Karpas-422 (cell line): ENCODE data around the gene DQX1. TPM values are rescaled to one million over a fixed set of nuclear protein-coding genes. Genes with fewer than 3 reads are reported as not detected.

ENCODE experiments used
- DNase-seq: peaks from one replicate; pipeline ENCODE4 v3.0.0-alpha.2; 2015
- H2AFZ ChIP-seq: fragments of 200-600 bp; sonication (generic); 2 replicates; pipeline ENCODE4 v1.6.1; 2014; ENCODE audit warnings: antibody characterized with exemption, low read length, mixed read lengths
- H3K27ac ChIP-seq: fragments of 200-600 bp; sonication (generic); 2 replicates; pipeline ENCODE4 v1.5.1; 2014; ENCODE audit warnings: mild to moderate bottlenecking, low read length, moderate library complexity
- H3K27me3 ChIP-seq: fragments of 200-600 bp; sonication (generic); 2 replicates; pipeline ENCODE4 v1.6.1; 2014; ENCODE audit warnings: low read length, mixed read lengths
- H3K36me3 ChIP-seq: fragments of 200-600 bp; sonication (generic); 2 replicates; pipeline ENCODE4 v1.6.1; 2014; ENCODE audit warnings: low read length, mixed read lengths; ENCODE audit not compliant: insufficient read depth
- H3K4me1 ChIP-seq: fragments of 200-600 bp; sonication (generic); 2 replicates; pipeline ENCODE4 v1.6.1; 2014; ENCODE audit warnings: mild to moderate bottlenecking, low read length, mixed read lengths
- H3K4me2 ChIP-seq: fragments of 200-600 bp; sonication (generic); 2 replicates; pipeline ENCODE4 v1.6.1; 2014; ENCODE audit warnings: low read length, low read depth, mild to moderate bottlenecking; ENCODE audit not compliant: poor library complexity, severe bottlenecking
- H3K4me3 ChIP-seq: fragments of 200-600 bp; sonication (generic); 2 replicates; pipeline ENCODE4 v1.5.1; 2014; ENCODE audit warnings: mild to moderate bottlenecking, antibody characterized with exemption, low read length, mixed read lengths
- H3K79me2 ChIP-seq: fragments of 200-600 bp; sonication (generic); 2 replicates; pipeline ENCODE4 v1.6.1; 2014; ENCODE audit warnings: mild to moderate bottlenecking, low read length, mixed read lengths
- H3K9ac ChIP-seq: fragments of 200-600 bp; sonication (generic); 2 replicates; pipeline ENCODE4 v1.6.0; 2014; ENCODE audit warnings: low read length
- H3K9me2 ChIP-seq: fragments of 200-600 bp; sonication (generic), shearing (Covaris generic); replicated peaks from 2 replicates; pipeline ENCODE4 v1.6.0; 2014; ENCODE audit warnings: mild to moderate bottlenecking, low read length, moderate library complexity; ENCODE audit not compliant: insufficient read depth
- H3K9me3 ChIP-seq: fragments of 300-700, 200-600 bp; sonication (generic); 2 replicates; pipeline ENCODE4 v1.6.1; 2014; ENCODE audit warnings: low read length, mixed read lengths
- H4K20me1 ChIP-seq: fragments of 200-600 bp; sonication (generic); 2 replicates; pipeline ENCODE4 v1.6.1; 2014; ENCODE audit warnings: mild to moderate bottlenecking, antibody characterized with exemption, low read length, low read depth; ENCODE audit not compliant: insufficient read depth
- total RNA-seq: library from RNA; depleted of rRNA; stranded (reverse); fragments of >200 nt; shearing (Covaris generic); gene quantifications from 2 replicates; pipeline ENCODE4 v1.2.3, GENCODE V29; 2014; ENCODE audit warnings: low replicate concordance

DQX1 gene
- total RNA-seq, 1 experiment from 2014 or later, result 22.6 TPM

- Histone ChIP-seq H3K9me2 (no peaks in the 10 kb centered on the region), H4K20me1 (no peaks in the 10 kb centered on the region), H3K9me3 (no peaks in the 10 kb centered on the region), H3K36me3 (peaks cover 9% of the 10 kb centered on the region; the same call in 1 of the 2 replicates), H3K9ac (peak overlapping the region; percentile 89), H3K4me1 (peaks cover 65% of the 10 kb centered on the region), H3K4me3 (peak overlapping the region; percentile 78), H3K4me2 (peak overlapping the region; percentile 89), H3K27me3 (no peaks in the 10 kb centered on the region), H3K79me2 (peaks cover 33% of the 10 kb centered on the region), H2AFZ (no peak overlapping the region), H3K27ac (peak overlapping the region; percentile 69)
- no peak for DNase-seq
These were observed 20.4 kb downstream of the DQX1 start for GRCh38 chr2:74505448-74506246.

- Histone ChIP-seq H3K4me3 (peak overlapping the region; percentile 78; the same call in 1 of the 2 replicates), H2AFZ (no peak overlapping the region), H3K27ac (peak overlapping the region; percentile 69), H3K9ac (peak overlapping the region; percentile 89), H3K9me3 (no peaks in the 10 kb centered on the region), H3K4me1 (peaks cover 65% of the 10 kb centered on the region), H3K9me2 (no peaks in the 10 kb centered on the region), H3K36me3 (peaks cover 9% of the 10 kb centered on the region; the same call in 1 of the 2 replicates), H3K27me3 (no peaks in the 10 kb centered on the region), H3K79me2 (peaks cover 33% of the 10 kb centered on the region), H3K4me2 (peak overlapping the region; percentile 89), H4K20me1 (no peaks in the 10 kb centered on the region)
- DNase-seq, result no peak
These were observed 21.4 kb downstream of the DQX1 start for GRCh38 chr2:74504591-74504990.

- Histone ChIP-seq H3K79me2 (peaks cover 33% of the 10 kb centered on the region), H3K27ac (peak overlapping the region; percentile 69), H3K4me1 (peaks cover 65% of the 10 kb centered on the region), H3K27me3 (no peaks in the 10 kb centered on the region), H3K36me3 (peaks cover 9% of the 10 kb centered on the region; the same call in 1 of the 2 replicates), H4K20me1 (no peaks in the 10 kb centered on the region), H2AFZ (peak overlapping the region; percentile 61), H3K9ac (peak overlapping the region; percentile 89), H3K4me2 (peak overlapping the region; percentile 89), H3K4me3 (peak overlapping the region; percentile 83), H3K9me2 (no peaks in the 10 kb centered on the region), H3K9me3 (no peaks in the 10 kb centered on the region)
- DNase-seq, result no peak
These were observed 22.2 kb downstream of the DQX1 start for GRCh38 chr2:74503506-74504475.

- H2AFZ ChIP-seq, result peak overlapping the region; percentile 61
- H3K4me1 ChIP-seq, result peaks cover 58% of the 10 kb centered on the region
These were observed 23.1 kb downstream of the DQX1 start for GRCh38 chr2:74502720-74503505.

GRCh38 chr2:74502147-74502719, 23.8 kb downstream of the DQX1 start:
- H3K9me3 ChIP-seq, result no peaks in the 10 kb centered on the region
- no peaks in the 10 kb centered on the region for H4K20me1 ChIP-seq
- no peaks in the 10 kb centered on the region for H3K9me2 ChIP-seq
- H3K27me3 ChIP-seq, result no peaks in the 10 kb centered on the region
- peak overlapping the region; percentile 89 for H3K9ac ChIP-seq
- peak overlapping the region; percentile 61; the same call in 1 of the 2 replicates for H2AFZ ChIP-seq
- peaks cover 9% of the 10 kb centered on the region; the same call in 1 of the 2 replicates for H3K36me3 ChIP-seq
- H3K4me2 ChIP-seq, result peak overlapping the region; percentile 89
- peaks cover 56% of the 10 kb centered on the region for H3K4me1 ChIP-seq
- peak overlapping the region; percentile 65 for H3K27ac ChIP-seq
- H3K4me3 ChIP-seq, result peak overlapping the region; percentile 83
- H3K79me2 ChIP-seq, result peaks cover 33% of the 10 kb centered on the region
- DNase-seq, result no peak

More at GRCh38 chr2:74502720-74503505, 23.1 kb downstream of the DQX1 start:
- Histone ChIP-seq H3K36me3 (peaks cover 9% of the 10 kb centered on the region; the same call in 1 of the 2 replicates), H3K27me3 (no peaks in the 10 kb centered on the region), H4K20me1 (no peaks in the 10 kb centered on the region), H3K4me3 (peak overlapping the region; percentile 83), H3K9me2 (no peaks in the 10 kb centered on the region), H3K79me2 (peaks cover 33% of the 10 kb centered on the region), H3K9me3 (no peaks in the 10 kb centered on the region), H3K27ac (peak overlapping the region; percentile 65), H3K9ac (peak overlapping the region; percentile 89), H3K4me2 (peak overlapping the region; percentile 89)
- peak; percentile 90 for DNase-seq

- Histone ChIP-seq H3K9me3 (no peaks in the 10 kb centered on the region), H2AFZ (no peak overlapping the region), H3K79me2 (peaks cover 27% of the 10 kb centered on the region), H4K20me1 (no peaks in the 10 kb centered on the region), H3K4me1 (peaks cover 53% of the 10 kb centered on the region), H3K4me2 (peak overlapping the region; percentile 89), H3K27me3 (no peaks in the 10 kb centered on the region), H3K36me3 (peaks cover 9% of the 10 kb centered on the region; the same call in 1 of the 2 replicates), H3K4me3 (peak overlapping the region; percentile 83; the same call in 1 of the 2 replicates), H3K9me2 (no peaks in the 10 kb centered on the region), H3K27ac (no peak overlapping the region), H3K9ac (peak overlapping the region; percentile 89)
- peak; percentile 51 for DNase-seq
These were observed 24.5 kb downstream of the DQX1 start for GRCh38 chr2:74501335-74502071.

- H3K36me3 ChIP-seq, result 0 out of 2 replicates have a peak, but pooled peaks cover 4% of the 10 kb centered on the region
- H4K20me1 ChIP-seq, result no peaks in the 10 kb centered on the region
- H3K4me3 ChIP-seq, result no peak overlapping the region
- no peak overlapping the region for H3K27ac ChIP-seq
- no peak overlapping the region for H2AFZ ChIP-seq
- H3K27me3 ChIP-seq, result no peaks in the 10 kb centered on the region
- peaks cover 19% of the 10 kb centered on the region for H3K79me2 ChIP-seq
- no peak overlapping the region for H3K4me2 ChIP-seq
- DNase-seq, result no peak
- peaks cover 43% of the 10 kb centered on the region for H3K4me1 ChIP-seq
- H3K9ac ChIP-seq, result no peak overlapping the region; the same call in 1 of the 2 replicates
- no peaks in the 10 kb centered on the region for H3K9me2 ChIP-seq
- no peaks in the 10 kb centered on the region for H3K9me3 ChIP-seq
These were observed 25.5 kb downstream of the DQX1 start for GRCh38 chr2:74500578-74500946.
